Measurements from ENCODE around the gene GTF2IRD1. TPM values are rescaled to one million over a fixed set of nuclear protein-coding genes. Genes with fewer than 3 reads are reported as not detected.

The GTF2IRD1 gene
- total RNA-seq, 1 donor from 2014 or later = 6.1 TPM

GRCh38 chr7:74570533-74571156 is 116.9 kb downstream of the GTF2IRD1 start:
- no peak for DNase-seq

- DNase-seq = no peak
Observed at GRCh38 chr7:74572301-74572979, 118.7 kb downstream of the GTF2IRD1 start.

GRCh38 chr7:74573512-74573911 is 119.8 kb downstream of the GTF2IRD1 start:
- no peak for DNase-seq

GRCh38 chr7:74575083-74575784 is 121.5 kb downstream of the GTF2IRD1 start:
- no peak for DNase-seq

- DNase-seq = no peak
Observed at GRCh38 chr7:74575811-74576210, 122.1 kb downstream of the GTF2IRD1 start.

GRCh38 chr7:74579800-74580685 is 126.3 kb downstream of the GTF2IRD1 start:
- DNase-seq = no peak

GRCh38 chr7:74581916-74582440 is 128.3 kb downstream of the GTF2IRD1 start:
- DNase-seq = no peak

- no peak for DNase-seq
Observed at GRCh38 chr7:74582447-74583039, 128.8 kb downstream of the GTF2IRD1 start.

GRCh38 chr7:74583630-74584029 is 129.9 kb downstream of the GTF2IRD1 start:
- no peak for DNase-seq

- DNase-seq = peak; percentile 18
Observed at GRCh38 chr7:74584160-74584954, 130.7 kb downstream of the GTF2IRD1 start.

GRCh38 chr7:74585844-74586243 is 132.1 kb downstream of the GTF2IRD1 start:
- DNase-seq = no peak

GRCh38 chr7:74586258-74587175 is 132.8 kb downstream of the GTF2IRD1 start:
- DNase-seq = no peak

GRCh38 chr7:74587435-74588126 is 133.9 kb downstream of the GTF2IRD1 start:
- DNase-seq = peak; percentile 81

- DNase-seq = no peak
Observed at GRCh38 chr7:74590813-74591212, 137.1 kb downstream of the GTF2IRD1 start.

- no peak for DNase-seq
Observed at GRCh38 chr7:74598558-74598957, 144.9 kb downstream of the GTF2IRD1 start.

- DNase-seq = no peak
Observed at GRCh38 chr7:74599244-74599643, 145.5 kb downstream of the GTF2IRD1 start.

GRCh38 chr7:74604326-74605020 is 150.8 kb downstream of the GTF2IRD1 start:
- no peak for DNase-seq

GRCh38 chr7:74606101-74606908 is 152.6 kb downstream of the GTF2IRD1 start:
- DNase-seq = peak; percentile 37

Data from dermis blood vessel endothelial cell (primary cell).